ENCODE measurements around the gene DCP2.

DNA sequence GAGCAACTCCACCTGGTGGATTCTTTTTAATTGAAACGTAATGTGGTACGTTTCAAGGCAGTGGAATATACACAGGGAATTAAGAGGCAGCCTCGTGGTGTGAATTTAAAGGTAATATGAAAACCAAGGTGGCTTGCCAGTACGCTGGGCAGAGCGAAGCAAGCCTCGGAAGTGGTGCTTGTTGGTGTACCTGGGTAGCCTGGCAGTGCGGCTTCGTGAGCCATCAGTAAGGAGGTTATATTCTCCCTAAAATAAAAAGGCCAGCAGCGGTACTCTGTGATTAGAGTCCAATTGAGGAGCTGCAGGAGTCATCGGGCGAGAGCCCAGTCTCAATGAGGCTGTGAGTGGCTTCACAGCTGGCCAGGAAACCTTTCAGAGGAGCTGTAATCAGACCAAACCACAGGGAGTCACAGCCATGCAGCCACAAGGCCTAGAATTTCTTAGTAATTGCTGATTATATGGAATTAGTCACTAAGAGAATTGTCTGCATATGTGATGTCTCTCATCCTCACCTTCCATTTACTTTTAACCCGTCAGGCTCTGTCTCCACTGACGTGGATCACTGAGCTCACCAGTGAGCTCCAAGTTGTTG is 57.7 kb downstream of the DCP2 start:
- TF ChIP-seq CTCF (IDR thresholded peaks at IDR 0.05; ENCODE audit: low read depth, low read length, poor library complexity, severe bottlenecking) (no peak), EZH2phosphoT487 (IDR thresholded peaks at IDR 0.05; ENCODE audit: borderline replicate concordance, low read length) (no peak)
